Astrocyte of the hippocampus (primary cell): Measurements from ENCODE around the gene RPL36AL.

ENCODE experiments used
- DNase-seq: peaks from one replicate; pipeline ENCODE4 v3.0.0; 2011; ENCODE audit warnings: low read depth, low spot score

RPL36AL gene

DNA sequence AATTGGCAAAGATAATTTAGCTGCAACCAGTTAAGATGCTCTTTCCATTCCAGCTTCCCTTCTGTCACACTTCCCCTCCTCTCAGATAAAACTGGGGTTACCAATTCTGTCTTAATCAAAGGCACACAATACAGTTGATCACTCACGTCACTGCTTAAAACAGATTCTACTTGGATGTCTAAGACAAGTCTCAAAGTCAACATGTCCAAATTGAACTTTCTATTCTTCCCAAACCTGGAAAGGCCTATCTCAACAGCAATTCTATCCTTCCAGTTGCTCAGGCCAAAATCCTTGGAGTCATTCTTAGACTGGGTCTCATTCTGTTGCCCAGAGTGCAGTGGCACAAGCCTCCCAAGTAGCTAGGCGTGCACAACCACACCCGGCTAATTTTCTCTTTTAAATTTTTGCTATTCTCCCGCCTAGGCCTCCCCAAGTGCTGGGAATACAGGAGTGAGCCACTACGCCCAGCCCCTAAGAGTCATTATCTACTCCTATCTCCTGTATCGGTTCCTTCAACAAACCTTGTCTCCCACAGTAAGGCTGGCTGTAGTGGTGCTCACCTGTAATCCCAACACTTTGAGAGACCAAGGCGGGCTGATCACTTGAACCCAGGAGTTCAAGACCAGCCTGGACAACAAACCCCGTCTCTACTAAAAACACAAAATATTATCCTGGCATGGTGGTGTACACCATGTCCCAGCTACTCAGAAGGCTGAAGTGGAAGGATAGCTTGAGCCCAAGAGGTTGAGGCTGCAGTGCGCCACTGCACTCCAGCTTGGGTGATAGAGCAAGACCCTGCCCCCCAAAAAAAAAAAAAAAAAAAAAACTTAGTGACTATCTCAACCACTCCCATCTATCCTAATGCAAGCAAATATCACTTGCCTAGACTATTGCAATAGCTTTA lies 39.0 kb downstream of the RPL36AL start:
- no peak for DNase-seq

DNA sequence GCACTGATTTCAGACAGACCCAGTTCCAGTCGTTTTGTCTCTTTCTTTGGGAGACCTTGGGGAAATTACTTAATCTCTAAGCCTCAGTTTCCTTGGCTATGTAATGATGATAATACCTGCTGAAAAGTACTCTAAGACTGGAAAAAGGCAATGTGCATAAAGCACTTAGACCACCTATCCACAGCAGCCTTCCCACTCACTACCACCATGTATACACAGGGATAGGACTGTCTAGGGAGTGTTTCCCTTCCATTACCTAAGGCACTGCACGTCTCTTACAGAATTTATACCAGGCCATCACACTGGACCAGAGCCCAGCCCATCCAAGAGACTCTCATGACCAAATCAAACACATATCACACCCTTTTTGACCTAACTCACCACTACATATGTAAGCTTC lies 40.6 kb downstream of the RPL36AL start:
- no peak for DNase-seq

DNA sequence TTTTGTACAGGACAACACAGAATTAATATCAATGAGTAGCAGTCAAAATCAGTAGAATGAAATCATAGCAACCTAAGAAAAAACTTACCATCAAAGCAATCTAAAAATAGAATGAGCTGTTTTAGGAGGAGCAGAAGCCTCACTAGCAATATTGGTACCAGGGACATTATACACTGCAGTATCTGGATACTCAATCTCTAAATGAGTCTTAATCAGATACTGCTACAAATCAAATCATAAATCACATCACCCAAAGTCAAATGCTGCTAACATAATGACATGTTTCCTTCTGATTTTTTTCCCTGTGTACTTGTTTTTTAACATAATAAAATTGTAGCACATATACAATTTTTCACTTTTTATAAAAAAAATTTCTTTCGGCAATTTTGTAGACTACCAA lies 42.3 kb downstream of the RPL36AL start:
- no peak for DNase-seq

DNA sequence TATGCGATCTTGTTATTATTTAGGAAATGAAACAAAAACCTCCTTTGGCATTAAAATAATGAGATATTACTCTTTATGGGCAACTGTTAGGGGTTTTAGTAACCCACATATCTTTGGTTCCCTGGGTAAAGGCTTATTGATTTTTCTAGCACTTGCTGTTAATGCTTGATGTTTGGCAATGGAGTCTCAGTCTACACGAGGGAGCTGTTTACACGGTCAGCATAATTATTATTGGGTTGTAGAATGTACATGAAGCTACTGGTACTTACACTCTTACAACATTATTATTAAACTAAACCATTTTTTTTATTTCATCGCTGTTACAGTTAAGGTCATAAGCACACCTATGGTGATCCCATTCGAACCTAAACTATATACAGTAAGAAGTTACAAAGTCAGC lies 46.4 kb downstream of the RPL36AL start:
- DNase-seq = no peak

DNA sequence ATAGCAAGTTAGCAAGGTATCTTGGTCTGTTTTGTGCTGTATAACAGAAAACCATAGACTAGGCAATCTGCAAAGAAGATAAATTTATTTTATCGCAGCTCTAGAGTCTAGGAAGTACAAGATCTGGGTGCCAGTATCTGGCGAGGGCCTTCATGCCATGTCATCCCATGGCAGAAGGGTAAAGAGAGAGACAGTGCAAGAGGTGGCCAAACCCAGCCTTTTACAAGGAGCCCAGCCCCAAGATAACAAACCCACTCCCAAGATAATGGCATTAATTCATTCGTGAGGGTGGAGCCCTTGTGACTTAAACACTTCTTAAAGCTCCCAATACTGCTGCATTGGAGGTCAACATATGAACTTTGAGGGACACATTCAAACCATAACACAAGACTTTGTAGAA lies 51.1 kb downstream of the RPL36AL start:
- DNase-seq = no peak
